Fibroblast of the aortic adventitia (primary cell): Measurements from ENCODE around the gene MS4A3. TPM values are rescaled to one million over a fixed set of nuclear protein-coding genes. Genes with fewer than 3 reads are reported as not detected.
"Not testable (repeated sequence)": the region's sequence is repeated elsewhere in the genome, so short reads cannot be mapped to it uniquely, and the experiment has no call there.

ENCODE experiments used
- DNase-seq: peaks from one replicate; pipeline ENCODE4 v3.0.0-alpha.2; 2010; ENCODE audit warnings: low read depth
- H3K4me3 ChIP-seq: 2 replicates; pipeline ENCODE4 v1.5.1; 2011; ENCODE audit warnings: low read depth, mild to moderate bottlenecking, control low read depth, low read length, moderate library complexity
- total RNA-seq: library from RNA; depleted of rRNA; stranded (reverse); fragments of >200 nt; gene quantifications from 2 replicates; pipeline ENCODE4 v1.2.3, GENCODE V29; 2012; ENCODE audit warnings: low replicate concordance
- TF ChIP-seq, protein P1 (sequence below): IDR thresholded peaks from 2 replicates; pipeline ENCODE4 v1.5.1; 2011; ENCODE audit warnings: mild to moderate bottlenecking, low read length, control low read depth, inconsistent platforms; ENCODE audit not compliant: insufficient read depth

Gene MS4A3
- total RNA-seq, result not detected in 2 replicates

- H3K4me3 ChIP-seq, result no peak within 1 kb of the TSS
- no peak for DNase-seq
- TF ChIP-seq, protein P1, sequence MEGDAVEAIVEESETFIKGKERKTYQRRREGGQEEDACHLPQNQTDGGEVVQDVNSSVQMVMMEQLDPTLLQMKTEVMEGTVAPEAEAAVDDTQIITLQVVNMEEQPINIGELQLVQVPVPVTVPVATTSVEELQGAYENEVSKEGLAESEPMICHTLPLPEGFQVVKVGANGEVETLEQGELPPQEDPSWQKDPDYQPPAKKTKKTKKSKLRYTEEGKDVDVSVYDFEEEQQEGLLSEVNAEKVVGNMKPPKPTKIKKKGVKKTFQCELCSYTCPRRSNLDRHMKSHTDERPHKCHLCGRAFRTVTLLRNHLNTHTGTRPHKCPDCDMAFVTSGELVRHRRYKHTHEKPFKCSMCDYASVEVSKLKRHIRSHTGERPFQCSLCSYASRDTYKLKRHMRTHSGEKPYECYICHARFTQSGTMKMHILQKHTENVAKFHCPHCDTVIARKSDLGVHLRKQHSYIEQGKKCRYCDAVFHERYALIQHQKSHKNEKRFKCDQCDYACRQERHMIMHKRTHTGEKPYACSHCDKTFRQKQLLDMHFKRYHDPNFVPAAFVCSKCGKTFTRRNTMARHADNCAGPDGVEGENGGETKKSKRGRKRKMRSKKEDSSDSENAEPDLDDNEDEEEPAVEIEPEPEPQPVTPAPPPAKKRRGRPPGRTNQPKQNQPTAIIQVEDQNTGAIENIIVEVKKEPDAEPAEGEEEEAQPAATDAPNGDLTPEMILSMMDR, result no peak
Observed at GRCh38 chr11:60056349-60056969, at the start of gene MS4A3. MS4A3 (plus strand) TSS chr11:60056665; CDS start chr11:60061161, 4,496 bp downstream.

DNA sequence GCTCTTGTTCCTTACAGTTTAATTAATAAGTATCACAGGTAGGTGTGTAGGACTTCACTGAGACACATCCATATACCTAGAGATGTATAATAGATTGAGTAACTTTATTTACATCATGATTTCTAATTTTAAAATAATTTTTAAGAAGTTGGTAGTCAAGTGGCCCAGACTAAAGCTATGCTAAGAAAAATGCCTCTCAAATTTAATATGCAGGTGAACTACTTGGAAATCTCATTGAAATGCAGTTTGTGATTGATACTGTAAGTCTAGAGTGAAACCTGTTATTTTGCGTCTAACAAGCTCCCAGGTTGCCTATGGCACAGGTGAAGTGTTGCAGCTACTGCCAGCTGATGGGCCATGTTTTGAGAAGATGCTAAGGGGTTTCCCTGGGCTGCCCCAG, 39.6 kb upstream of the MS4A3 start, which contains the start of gene OOSP4B:
Gene OOSP4B, plus strand, starts transcription at position 301 of the 400 bp plus-strand sequence.
- no peak for DNase-seq
- TF ChIP-seq, protein P1, result no peak
- no peak within 1 kb of the TSS for H3K4me3 ChIP-seq

DNA sequence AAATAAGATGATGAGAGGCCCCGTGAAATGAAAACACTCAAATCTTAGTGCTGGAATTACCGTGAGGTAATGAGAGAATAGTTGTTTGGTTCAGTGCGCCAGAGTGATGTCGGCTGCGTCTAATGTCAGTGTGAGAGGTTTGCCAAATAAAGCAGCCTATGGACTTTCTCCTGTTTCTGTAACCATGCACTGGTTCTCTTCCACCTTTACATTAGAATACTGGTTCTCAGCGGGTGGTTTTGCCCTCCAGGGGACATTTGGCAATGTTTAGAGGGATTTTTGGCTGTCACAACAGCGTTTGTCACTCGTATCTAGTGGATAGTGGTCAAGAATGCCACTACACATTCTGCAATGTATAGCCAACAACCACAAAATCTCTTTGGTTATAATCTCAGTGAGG, 38.4 kb upstream of the MS4A3 start:
- TF ChIP-seq, protein P1, result no peak
- DNase-seq, result no peak
- no peak overlapping the region for H3K4me3 ChIP-seq

DNA sequence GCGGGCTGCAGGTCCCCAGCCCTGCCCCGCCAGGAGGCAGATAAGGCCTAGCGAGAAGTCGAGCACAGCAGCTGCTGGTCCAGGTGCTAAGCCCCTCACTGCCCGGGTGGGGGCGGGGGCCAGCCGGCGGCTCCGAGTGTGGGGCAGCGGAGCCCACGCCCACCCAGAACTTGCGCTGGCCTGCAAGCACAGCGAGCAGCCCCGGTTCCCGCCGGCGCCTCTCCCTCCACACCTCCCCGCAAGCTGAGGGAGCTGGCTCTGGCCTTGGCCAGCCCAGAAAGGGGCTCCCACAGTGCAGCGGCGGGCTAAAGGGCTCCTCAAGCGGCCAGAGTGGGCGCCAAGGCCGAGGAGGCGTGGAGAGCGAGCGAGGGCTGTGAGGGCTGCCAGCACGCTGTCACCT, 36.1 kb upstream of the MS4A3 start:
- DNase-seq, H3K4me3 ChIP-seq: not testable (repeated sequence)

DNA sequence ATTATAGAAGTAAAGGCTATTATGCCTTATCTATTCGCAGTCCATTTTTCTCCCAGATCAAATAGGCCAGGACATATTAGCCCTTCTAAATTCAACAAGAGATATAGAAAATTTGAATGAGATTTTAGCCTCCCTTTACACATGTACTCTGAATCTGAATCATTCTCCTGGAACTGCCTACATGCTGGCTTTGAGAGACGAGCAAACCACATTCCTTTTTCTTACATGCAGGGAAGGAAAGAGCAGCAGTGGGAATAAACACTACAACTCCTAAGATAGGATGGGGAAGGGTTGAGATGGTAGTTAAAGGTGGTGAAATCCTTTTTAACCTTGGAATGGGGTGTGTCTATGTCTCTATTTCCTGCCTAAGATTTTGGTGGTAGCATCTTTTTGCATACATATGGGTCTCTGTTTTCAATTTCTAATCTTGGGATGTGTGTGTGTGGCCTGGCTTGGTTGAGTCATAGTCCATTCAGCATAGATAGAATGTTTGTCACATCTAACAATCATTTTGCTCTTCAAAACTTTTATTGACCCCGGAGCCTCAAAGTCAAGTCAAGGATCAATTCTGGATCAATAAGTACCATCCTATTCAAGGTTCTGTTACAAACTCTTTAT, 27.3 kb upstream of the MS4A3 start:
- TF ChIP-seq, protein P1, result no peak
- no peak for DNase-seq
- H3K4me3 ChIP-seq, result no peak overlapping the region

DNA sequence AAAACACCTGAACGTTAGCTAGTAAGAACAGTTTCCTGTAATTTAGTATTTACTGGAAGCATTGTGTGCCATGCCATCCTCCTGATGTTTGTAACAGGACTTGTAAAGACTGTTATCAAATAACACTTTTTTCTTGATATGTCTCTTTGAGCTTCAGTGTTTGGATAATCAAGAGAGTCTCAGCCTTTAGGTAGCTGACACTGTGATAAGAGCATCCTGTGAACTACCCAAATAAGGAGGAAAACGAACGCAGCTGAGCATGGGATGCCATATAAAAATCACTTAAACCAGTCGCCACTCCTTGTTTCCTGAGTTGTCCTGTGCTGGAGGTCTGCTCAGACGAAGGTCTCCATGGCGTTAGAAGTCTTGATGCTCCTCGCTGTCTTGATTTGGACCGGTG, 16.4 kb upstream of the MS4A3 start, which contains the start of gene OOSP2:
Gene OOSP2, plus strand, starts transcription at position 301 of the 400 bp plus-strand sequence. Its CDS starts 51 bp downstream, at position 352.
- H3K4me3 ChIP-seq, result no peak within 1 kb of the TSS
- TF ChIP-seq, protein P1, result no peak
- no peak for DNase-seq

DNA sequence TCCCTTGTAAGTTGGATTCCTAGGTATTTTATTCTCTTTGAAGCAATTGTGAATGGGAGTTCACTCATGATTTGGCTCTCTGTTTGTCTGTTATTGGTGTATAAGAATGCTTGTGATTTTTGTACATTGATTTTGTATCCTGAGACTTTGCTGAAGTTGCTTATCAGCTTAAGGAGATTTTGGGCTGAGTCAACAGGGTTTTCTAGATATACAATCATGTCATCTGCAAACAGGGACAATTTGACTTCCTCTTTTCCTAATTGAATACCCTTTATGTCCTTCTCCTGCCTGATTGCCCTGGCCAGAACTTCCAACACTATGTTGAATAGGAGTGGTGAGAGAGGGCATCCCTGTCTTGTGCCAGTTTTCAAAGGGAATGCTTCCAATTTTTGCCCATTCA, 6.0 kb upstream of the MS4A3 start:
- DNase-seq, H3K4me3 ChIP-seq: not testable (repeated sequence)

DNA sequence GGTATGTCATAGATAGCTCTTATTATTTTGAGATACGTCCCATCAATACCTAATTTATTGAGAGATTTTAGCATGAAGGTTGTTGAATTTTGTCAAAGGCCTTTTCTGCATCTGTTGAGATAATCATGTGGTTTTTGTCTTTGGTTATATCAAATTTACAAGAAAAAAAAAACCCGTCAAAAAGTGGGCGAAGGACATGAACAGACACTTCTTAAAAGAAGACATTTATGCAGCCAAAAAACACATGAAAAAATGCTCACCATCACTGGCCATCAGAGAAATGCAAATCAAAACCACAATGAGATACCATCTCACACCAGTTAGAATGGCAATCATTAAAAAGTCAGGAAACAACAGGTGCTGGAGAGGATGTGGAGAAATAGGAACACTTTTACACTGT, 5.6 kb upstream of the MS4A3 start:
- not testable (repeated sequence) for H3K4me3 ChIP-seq, DNase-seq
